ENCODE results near the gene PCSK9.

Gene PCSK9

GRCh38 chr1:55043726-55044125 lies 4.4 kb downstream of the PCSK9 start:
- no peak for DNase-seq (ENCODE audit: low read depth, low spot score)

GRCh38 chr1:55044617-55045397 lies 5.5 kb downstream of the PCSK9 start:
- no peak for DNase-seq (ENCODE audit: low read depth, low spot score)

GRCh38 chr1:55045430-55045829 lies 6.1 kb downstream of the PCSK9 start:
- DNase-seq (ENCODE audit: low read depth, low spot score): no peak

- no peak for DNase-seq (ENCODE audit: low read depth, low spot score)
Measured at GRCh38 chr1:55046871-55047270, 7.5 kb downstream of the PCSK9 start.

- DNase-seq (ENCODE audit: low read depth, low spot score): no peak
Measured at GRCh38 chr1:55047611-55048010, 8.3 kb downstream of the PCSK9 start.

GRCh38 chr1:55048453-55049270 lies 9.3 kb downstream of the PCSK9 start:
- DNase-seq (ENCODE audit: low read depth, low spot score): no peak

- no peak for DNase-seq (ENCODE audit: low read depth, low spot score)
Measured at GRCh38 chr1:55049271-55049913, 10.0 kb downstream of the PCSK9 start.

- DNase-seq (ENCODE audit: low read depth, low spot score): no peak
Measured at GRCh38 chr1:55049914-55050278, 10.5 kb downstream of the PCSK9 start.

- no peak for DNase-seq (ENCODE audit: low read depth, low spot score)
Measured at GRCh38 chr1:55050283-55050682, 10.9 kb downstream of the PCSK9 start.

GRCh38 chr1:55051169-55051568 lies 11.8 kb downstream of the PCSK9 start:
- no peak for DNase-seq (ENCODE audit: low read depth, low spot score)

GRCh38 chr1:55051621-55052020 lies 12.3 kb downstream of the PCSK9 start:
- DNase-seq (ENCODE audit: low read depth, low spot score): no peak

GRCh38 chr1:55052221-55053142 lies 13.1 kb downstream of the PCSK9 start:
- no peak for DNase-seq (ENCODE audit: low read depth, low spot score)

- no peak for DNase-seq (ENCODE audit: low read depth, low spot score)
Measured at GRCh38 chr1:55053265-55053954, 14.1 kb downstream of the PCSK9 start.

- DNase-seq (ENCODE audit: low read depth, low spot score): no peak
Measured at GRCh38 chr1:55054396-55054795, 15.0 kb downstream of the PCSK9 start.

GRCh38 chr1:55055084-55055882 lies 15.9 kb downstream of the PCSK9 start:
- no peak for DNase-seq (ENCODE audit: low read depth, low spot score)

- no peak for DNase-seq (ENCODE audit: low read depth, low spot score)
Measured at GRCh38 chr1:55055951-55056631, 16.7 kb downstream of the PCSK9 start.

GRCh38 chr1:55056632-55056992 lies 17.3 kb downstream of the PCSK9 start:
- no peak for DNase-seq (ENCODE audit: low read depth, low spot score)

- DNase-seq (ENCODE audit: low read depth, low spot score): no peak
Measured at GRCh38 chr1:55057270-55057955, 18.1 kb downstream of the PCSK9 start.

GRCh38 chr1:55057956-55058298 lies 18.6 kb downstream of the PCSK9 start:
- DNase-seq (ENCODE audit: low read depth, low spot score): no peak

Measured in iPS DF 19.7 (cell line).